ENCODE measurements around the gene FBXO21.

DNA sequence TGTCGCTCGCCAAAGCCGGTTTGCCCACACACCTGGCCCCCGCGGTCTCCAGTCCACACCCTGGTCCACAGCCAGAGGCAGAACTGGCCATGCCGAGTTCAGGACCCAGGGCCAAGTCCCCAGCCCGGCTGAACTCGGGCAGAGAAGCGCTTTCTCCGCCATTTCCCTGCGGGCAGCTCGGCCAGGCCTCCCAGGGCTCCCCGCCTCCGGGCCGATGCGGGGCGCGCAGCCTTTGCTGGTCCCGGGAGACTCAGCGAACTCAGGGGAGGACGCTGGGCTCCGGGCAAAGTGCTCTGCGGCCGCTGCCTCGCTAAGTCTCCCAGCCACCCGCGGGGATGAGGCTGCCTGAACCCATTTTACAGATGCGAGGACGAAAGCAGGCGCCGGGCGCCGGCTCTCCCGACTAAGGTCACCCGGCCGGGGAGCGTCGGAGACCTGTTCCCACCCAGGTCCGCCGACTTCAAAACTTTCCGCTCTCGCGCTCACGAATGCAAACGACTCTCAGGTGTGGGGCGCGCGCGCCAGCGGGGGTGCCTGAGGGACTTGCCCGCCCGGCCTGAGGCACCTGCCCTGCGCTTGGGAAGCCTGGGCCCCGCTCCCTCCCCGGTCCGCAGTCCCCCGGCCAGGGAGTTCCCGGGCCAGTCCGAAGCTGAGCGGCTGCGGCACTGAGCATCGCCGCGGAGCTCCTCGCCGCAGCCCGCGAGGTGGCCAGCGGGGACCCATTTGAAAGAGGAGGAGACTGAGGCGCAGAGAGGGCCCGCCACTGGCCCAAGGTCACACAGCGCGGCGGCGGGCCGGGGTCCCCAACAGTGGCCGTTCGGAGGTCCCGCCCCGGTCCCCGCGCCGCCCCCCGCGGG, 91.7 kb downstream of the FBXO21 start:
- TF ChIP-seq POLR2A (IDR thresholded peaks at IDR 0.05; ENCODE audit: low read length) (no peak), GATA1 (IDR thresholded peaks at IDR 0.05; ENCODE audit: low read depth, low read length) (no peak)
